A673 (cell line): Measurements from ENCODE around the gene RBM19.

Source experiments
- CTCF ChIP-seq: fragments of 300-800, 200-600 bp; sonication (generic); conservative IDR thresholded peaks from 2 replicates; pipeline ENCODE4 v1.5.1; 2017; ENCODE audit warnings: low read depth, mild to moderate bottlenecking, antibody characterized with exemption, low read length, moderate library complexity, mixed read lengths
- EZH2 ChIP-seq: fragments of 200-600 bp; sonication (generic); IDR thresholded peaks from 2 replicates; pipeline ENCODE4 v1.6.1; 2017; ENCODE audit warnings: borderline replicate concordance, low read depth, mild to moderate bottlenecking, mixed read lengths, antibody characterized with exemption, low read length; ENCODE audit not compliant: poor library complexity, severe bottlenecking

GRCh38 chr12:113919791-113920190 is 46.3 kb downstream of the RBM19 start:
- no peak for TF ChIP-seq CTCF
- TF ChIP-seq EZH2, result no peak
